Omental fat pad (tissue), 4 donors: ENCODE measurements around the gene LDLRAD2. TPM values are rescaled to one million over a fixed set of nuclear protein-coding genes. Genes with fewer than 3 reads are reported as not detected.

Experiments used
- ATAC-seq: fragments of 150-250 bp; one replicate; pipeline ENCODE4 v1.9.1; 2016; ENCODE audit warnings: mild to moderate bottlenecking, moderate library complexity; ENCODE audit not compliant: low FRiP score
- DNase-seq: peaks from one replicate; pipeline ENCODE4 v3.0.0-alpha.2; 2019; ENCODE audit warnings: low spot score
- total RNA-seq, 4 donors: library from RNA; depleted of rRNA; stranded (reverse); fragments of >200 nt; gene quantifications; one replicate each; pipeline ENCODE4 v1.1.0, GENCODE V29; 2016
- TF ChIP-seq, protein P1 (sequence below), 3 donors: fragments of 450-650 bp; IDR thresholded peaks; one replicate each; pipeline ENCODE4 v1.5.1; 2016 to 2017; ENCODE audit warnings: antibody characterized with exemption in 3 of 3, mild to moderate bottlenecking in 3 of 3, moderate library complexity in 2 of 3

LDLRAD2 gene
- total RNA-seq, 4 donors from 2014 or later = not detected

DNA sequence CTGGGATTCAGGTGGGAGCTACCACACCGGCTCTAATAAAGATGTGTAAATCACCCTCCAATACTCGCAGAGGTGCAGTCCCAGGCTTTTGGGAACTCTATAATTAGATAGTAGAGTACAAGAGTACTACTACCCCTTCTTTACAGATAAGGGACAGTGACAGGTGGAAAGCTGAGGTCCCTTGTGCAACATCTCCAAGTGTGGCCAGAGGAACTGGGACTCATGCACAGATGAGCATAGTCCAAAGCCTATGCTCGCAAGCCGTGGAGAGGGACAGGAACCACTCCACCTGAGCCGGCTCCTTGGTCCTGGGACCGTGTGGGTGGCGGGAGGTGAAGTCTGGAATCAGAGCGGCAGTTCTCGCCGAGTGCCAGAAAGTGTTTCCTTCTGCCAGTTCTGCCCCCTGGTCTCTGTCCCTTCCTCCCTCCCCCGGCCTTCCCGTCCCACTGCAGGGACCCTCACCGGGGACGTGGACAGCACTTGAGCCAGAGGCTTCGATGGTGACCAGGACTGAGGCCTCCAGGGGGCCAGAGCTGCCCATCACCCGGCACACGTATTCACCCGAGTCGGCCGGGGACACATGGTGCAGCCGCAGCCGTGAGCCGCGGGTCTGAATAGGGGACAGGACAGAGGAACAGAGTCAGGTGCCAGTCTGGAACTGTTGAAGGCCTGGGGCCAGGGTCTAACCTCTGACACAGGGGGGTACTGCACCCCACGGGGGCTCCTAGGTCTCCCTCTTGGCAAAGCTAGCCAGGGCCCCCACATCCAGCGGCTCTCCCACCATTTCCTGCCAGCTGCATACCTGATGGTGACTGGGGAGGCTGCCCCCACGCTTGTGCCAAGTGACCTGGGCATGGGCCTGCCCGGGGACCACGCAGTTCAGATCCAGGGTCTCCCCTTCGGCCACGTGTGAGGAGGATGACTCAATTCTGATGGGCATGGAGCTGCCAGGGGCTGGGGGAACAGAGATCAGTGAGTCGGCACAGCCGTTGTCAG is 33.9 kb downstream of the LDLRAD2 start:
- DNase-seq (no peak), ATAC-seq (no peak)
- TF ChIP-seq, protein P1, sequence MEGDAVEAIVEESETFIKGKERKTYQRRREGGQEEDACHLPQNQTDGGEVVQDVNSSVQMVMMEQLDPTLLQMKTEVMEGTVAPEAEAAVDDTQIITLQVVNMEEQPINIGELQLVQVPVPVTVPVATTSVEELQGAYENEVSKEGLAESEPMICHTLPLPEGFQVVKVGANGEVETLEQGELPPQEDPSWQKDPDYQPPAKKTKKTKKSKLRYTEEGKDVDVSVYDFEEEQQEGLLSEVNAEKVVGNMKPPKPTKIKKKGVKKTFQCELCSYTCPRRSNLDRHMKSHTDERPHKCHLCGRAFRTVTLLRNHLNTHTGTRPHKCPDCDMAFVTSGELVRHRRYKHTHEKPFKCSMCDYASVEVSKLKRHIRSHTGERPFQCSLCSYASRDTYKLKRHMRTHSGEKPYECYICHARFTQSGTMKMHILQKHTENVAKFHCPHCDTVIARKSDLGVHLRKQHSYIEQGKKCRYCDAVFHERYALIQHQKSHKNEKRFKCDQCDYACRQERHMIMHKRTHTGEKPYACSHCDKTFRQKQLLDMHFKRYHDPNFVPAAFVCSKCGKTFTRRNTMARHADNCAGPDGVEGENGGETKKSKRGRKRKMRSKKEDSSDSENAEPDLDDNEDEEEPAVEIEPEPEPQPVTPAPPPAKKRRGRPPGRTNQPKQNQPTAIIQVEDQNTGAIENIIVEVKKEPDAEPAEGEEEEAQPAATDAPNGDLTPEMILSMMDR (IDR thresholded peaks at IDR 0.05) = no peak

DNA sequence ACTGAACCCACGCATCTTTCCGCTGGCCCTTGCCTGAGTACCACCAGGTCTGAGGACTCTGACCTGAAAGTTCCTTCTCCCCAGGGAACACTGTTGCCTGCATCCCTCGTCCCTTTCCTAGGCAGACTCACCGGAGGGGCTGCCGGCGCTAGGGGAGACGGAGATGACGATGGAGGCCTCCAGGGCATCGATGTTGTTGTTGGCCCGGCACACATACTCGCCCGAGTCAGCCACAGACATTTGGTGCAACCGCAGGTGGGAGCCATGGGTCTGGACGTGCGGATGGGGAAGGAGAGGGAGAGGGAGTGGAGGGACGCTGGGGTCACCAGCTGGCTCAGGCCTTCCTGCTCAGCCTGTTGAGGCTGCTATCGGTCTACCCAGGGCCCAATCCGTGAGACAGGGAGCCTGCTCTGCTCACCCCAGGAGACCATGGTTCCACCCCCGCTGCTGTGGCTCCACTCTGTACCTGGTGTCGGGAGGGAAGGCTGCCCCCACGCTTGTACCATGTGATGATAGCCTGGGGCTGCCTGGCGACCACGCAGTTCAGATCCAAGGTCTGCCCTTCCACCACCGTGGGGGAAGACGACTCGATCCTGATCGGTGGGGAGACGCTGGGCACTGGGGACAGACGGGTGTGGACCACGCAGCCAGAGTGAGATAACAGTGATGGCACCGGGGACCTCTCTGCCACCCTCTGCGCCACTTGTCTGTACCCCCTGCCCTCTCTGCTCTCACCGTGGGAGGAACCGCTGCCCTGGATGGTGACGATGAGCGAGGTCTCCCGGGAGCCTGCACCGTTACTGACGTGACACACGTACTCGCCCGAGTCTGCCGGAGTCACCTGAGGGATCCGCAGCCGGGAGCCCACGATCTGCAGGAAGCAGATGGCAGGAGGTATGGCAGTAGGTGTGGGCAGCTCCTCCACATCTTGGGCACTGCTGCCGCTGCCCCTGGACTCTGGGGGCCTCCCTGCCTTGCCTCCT is 35.4 kb downstream of the LDLRAD2 start:
- TF ChIP-seq, protein P1 (IDR thresholded peaks at IDR 0.05) = no peak
- DNase-seq (no peak), ATAC-seq (no peak)

DNA sequence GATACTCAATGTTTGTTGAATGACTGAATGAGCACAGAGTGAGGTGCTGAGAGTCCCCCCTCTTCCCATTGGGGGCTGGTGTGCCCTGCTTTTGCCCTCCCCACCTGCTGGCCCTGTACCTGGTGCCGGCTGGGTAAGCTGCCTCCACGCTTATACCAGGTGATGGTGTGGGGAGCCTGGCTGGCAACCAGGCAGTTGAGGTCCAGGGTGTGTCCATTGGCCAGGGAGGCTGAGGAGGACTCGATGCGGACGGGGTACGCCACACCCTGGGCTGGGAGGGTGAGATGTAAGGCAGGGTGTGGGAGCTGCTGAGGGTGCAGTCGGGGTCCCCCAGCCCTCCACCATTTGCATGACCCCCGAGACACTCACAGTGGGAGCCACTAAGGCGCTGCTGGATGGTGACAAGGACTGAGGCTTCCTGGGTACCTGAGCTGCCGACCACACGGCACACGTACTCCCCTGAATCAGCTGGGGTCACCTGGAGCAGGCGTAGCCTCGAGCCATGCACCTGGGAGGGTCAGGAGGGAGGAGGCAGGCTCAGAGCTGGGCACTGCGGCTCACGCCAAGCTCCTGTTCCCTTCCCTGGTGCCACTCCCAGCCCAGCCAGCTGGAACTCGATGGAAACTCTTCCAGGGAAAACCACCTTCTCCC is 36.6 kb downstream of the LDLRAD2 start:
- no peak for ATAC-seq

DNA sequence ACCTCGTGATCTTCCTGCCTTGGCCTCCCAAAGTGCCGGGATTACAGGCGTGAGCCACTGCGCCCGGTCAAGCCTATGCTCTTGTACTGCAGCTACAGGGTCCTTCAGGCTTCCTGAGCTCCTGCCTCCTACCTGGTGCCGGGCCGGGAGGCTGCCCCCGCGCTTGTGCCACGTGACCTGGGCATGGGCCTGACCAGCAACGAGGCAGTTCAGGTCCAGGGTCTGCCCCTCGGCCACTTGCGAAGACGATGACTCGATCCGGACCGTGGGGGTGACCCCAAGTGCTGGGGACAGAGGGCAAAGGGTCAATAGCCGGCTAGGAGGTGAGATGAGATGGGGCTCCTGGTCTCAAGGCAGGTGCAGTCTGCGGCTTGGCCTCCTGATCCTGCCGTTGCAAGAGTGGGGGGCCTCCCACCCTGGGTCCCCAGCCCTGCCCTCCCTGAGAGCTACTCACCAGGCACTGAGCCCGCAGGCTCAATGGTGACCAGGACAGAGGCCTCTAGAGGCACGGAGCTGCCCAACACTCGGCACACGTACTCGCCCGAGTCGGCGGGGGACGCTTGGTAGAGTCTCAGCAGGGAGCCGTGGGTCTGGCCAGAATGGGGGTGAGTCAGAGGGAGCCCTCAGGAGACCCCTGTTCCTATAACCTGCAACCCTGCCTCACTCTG is 38.0 kb downstream of the LDLRAD2 start:
- ATAC-seq (no peak), DNase-seq (no peak)
- TF ChIP-seq, protein P1 (IDR thresholded peaks at IDR 0.05) = no peak

More for the DNA sequence above, 36.6 kb downstream of the LDLRAD2 start:
- TF ChIP-seq, protein P1 (IDR thresholded peaks at IDR 0.05) = no peak
- DNase-seq = no peak

DNA sequence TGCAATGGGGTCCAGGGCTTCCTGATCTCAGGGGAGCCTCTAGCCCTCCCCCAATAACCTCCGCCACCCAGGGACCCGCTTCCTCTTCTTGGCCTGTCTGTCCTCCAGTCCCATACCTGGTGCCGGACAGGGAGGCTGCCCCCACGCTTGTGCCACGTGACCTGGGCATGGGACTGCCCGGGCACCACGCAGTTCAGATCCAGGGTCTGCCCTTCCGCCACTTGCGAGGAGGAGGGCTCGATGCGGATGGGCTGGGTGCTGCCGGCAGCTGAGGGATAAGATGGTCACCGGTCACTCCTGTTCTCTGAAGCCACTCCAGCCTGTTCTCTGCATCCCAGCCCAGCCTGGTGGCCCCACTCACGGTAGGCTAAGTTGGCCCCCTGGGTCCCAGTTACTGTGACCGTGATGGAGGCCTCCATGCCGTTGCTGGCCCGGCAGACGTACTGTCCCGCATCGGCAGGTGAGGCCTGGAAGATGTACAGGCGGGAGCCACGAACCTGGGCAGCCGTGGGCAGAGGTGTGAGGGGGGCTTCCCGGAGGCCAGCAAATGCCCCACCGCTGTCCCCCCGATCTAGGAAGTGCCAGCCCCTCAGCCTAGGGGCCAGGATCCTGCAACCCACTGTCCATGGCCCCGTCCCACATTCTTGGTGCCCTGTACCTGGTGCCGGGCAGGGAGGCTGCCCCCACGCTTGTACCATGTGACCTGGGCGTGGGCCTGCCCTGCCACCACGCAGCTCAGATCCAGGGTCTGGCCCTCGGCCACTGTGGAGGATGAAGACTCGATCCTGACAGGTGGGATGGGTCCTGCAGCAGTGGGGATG is 39.6 kb downstream of the LDLRAD2 start:
- TF ChIP-seq, protein P1 (IDR thresholded peaks at IDR 0.05) = no peak
- ATAC-seq (no peak), DNase-seq (no peak)
